Smooth muscle cell of the umbilical artery (primary cell): ENCODE measurements around the gene AP3D1. TPM values are rescaled to one million over a fixed set of nuclear protein-coding genes. Genes with fewer than 3 reads are reported as not detected.

Experiments
- total RNA-seq: library from RNA; depleted of rRNA; stranded (reverse); fragments of >200 nt; gene quantifications from 2 replicates; pipeline ENCODE4 v1.2.3, GENCODE V29; 2014

The AP3D1 gene
- 106 and 185 TPM in 2 replicates for total RNA-seq

GRCh38 chr19:2151339-2152229, at the start of gene AP3D1:
TSS of gene AP3D1 (minus strand) at chr19:2151566. CDS start at chr19:2151334, 232 bp downstream.

GRCh38 chr19:2096480-2097202, 54.7 kb downstream of the AP3D1 start, which contains the start of gene IZUMO4:
TSS of gene IZUMO4 (plus strand) at chr19:2096915. CDS start at chr19:2096946, 31 bp downstream.

GRCh38 chr19:2096034-2096479, 55.3 kb downstream of the AP3D1 start, which contains the start of gene MOB3A:
TSS of gene MOB3A (minus strand) at chr19:2096326. CDS start at chr19:2078560, 17,766 bp downstream.

DNA sequence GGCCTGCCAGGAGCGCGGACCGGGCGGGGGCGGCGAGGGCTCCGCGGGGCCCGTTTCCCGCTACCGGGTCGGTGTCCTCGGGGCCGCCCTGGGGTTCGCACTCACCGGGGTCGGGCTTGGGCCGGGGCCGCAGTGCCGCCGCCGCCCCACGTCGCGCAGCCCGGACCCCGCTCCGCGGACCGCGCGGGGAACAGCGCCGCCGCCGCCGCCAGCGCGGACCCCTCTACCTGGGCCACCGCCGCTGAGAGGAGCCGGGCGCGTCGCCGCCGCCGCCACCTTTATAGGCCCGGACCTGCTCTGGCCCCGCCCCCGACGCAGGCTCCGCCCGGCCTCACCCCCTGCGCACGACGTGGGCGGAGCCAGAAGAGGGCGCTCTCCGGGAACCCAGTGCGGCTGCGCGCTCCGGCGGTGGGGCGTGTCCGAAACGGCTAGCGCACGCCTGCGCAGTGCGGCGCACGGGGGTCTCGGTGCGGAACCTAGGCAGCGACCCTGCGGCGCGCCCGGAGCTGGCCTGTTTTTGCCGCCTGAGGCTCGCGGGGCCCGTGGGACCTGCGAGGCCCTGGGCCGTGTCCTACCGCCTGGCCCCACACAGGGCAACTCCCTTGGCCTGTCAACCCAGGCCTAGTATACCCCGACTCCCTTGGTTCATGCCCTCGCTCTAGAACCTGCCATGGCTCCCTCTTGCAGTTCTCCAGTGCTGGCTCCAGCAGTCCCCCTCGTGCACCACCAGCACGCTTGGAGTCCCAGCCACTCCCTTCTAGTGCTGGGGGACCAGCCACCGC, 100.2 kb downstream of the AP3D1 start, which contains the start of gene MKNK2:
Gene MKNK2 (minus strand): TSS at position 254 of the 782 bp plus-strand sequence. CDS start 393 bp downstream, outside the sequence.

Other genes with a start within 250 kb of the AP3D1 start
- 1.5 and 3.2 TPM in 2 replicates for gene ADAT3, start 246.2 kb downstream of the AP3D1 start, total RNA-seq
- 42.2 and 73.5 TPM in 2 replicates for gene SCAMP4, start 246.2 kb downstream of the AP3D1 start, total RNA-seq
- 57.9 and 83.8 TPM in 2 replicates for gene CSNK1G2, start 210.4 kb downstream of the AP3D1 start, total RNA-seq
- 49.9 and 123 TPM in 2 replicates for gene BTBD2, start 135.9 kb downstream of the AP3D1 start, total RNA-seq
- gene MKNK2, start 100.3 kb downstream of the AP3D1 start, total RNA-seq: 49.0 and 102 TPM in 2 replicates
- 14.0 and 36.9 TPM in 2 replicates for gene MOB3A, start 55.2 kb downstream of the AP3D1 start, total RNA-seq
- gene IZUMO4, start 54.7 kb downstream of the AP3D1 start, total RNA-seq: 0.89 and 1.5 TPM in 2 replicates
- 3.9 and 10.5 TPM in 2 replicates for gene DOT1L, start 12.4 kb upstream of the AP3D1 start, total RNA-seq
- 44.4 and 46.3 TPM in 2 replicates for gene PLEKHJ1, start 84.8 kb upstream of the AP3D1 start, total RNA-seq
- gene SF3A2, start 85.3 kb upstream of the AP3D1 start, total RNA-seq: 22.9 and 39.8 TPM in 2 replicates
- 0.59 and 1.1 TPM in 2 replicates for gene AMH, start 97.8 kb upstream of the AP3D1 start, total RNA-seq
- 0.14 and 0.30 TPM in 2 replicates for gene JSRP1, start 104.9 kb upstream of the AP3D1 start, total RNA-seq
- not detected in 2 replicates for gene PEAK3, start 130.6 kb upstream of the AP3D1 start, total RNA-seq
- not detected in 2 replicates for gene LINGO3, start 156.6 kb upstream of the AP3D1 start, total RNA-seq
- gene LSM7, start 177.0 kb upstream of the AP3D1 start, total RNA-seq: 105 and 126 TPM in 2 replicates
- gene SPPL2B, start 177.1 kb upstream of the AP3D1 start, total RNA-seq: 43.7 and 57.3 TPM in 2 replicates
- gene TMPRSS9, start 208.7 kb upstream of the AP3D1 start, total RNA-seq: not detected in 2 replicates